GM19452 (cell line): ENCODE data around the gene DPF3.

Experiments
- ATAC-seq: cut with Tn5 transposase; IDR thresholded peaks from one replicate; pipeline ENCODE4 v1.9.1; 2021; ENCODE audit not compliant: unreplicated experiment

The DPF3 gene

DNA sequence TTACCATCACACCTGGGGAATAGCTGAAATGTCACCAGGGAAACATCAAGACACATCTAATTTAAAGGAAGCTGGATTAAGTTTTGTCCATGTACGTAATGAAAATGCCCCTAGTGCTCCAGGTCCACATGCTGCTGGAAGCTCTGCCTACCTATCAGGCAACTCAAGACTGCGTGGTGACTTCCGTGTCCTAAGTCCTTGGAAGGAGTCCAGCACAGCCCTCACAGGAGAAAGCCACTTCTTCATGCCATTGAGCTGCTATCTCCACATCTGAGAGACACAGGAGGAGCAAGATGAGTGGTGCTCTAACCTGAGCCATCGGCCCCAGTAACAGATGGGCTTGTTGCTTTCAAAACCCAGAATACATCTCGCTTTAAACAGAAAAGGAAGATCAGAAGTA is 316.4 kb downstream of the DPF3 start:
- ATAC-seq, result no peak

DNA sequence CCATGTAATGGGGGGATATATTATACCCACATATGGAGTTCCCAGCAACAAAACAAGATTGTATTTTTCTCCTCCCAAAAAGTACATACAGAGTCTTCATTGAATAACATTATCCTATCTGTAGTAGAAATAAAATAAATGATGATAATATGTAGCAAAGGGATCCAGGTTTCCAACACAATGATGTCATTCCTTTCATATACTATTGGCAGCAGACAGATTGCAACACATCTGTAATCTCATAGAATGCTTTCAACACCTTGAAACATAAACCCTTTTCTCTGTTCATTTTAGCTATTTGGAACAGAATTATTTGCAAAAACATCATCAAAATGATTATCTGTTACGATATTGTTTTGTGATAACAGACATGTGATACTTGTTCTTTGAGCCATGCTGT is 317.6 kb downstream of the DPF3 start:
- no peak for ATAC-seq

DNA sequence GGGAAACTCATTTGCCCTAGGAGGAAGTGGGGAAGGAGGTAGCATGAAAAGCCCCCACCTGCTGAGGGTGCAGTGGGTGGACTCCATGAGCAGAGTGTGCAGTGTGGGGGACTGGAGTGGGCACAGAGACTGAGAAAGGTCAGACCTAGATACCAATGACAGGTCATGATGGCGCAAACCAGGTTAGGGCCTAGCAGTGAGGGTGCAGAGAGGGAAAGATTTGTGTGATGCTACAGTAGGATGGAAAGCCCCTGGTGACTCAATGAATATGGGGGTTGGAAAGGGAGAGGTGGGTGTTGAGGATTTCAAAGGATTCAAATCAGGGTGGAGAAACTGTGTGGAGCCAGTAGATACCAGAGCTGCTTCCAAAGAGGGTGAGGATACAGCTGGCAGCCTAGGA is 319.2 kb downstream of the DPF3 start:
- no peak for ATAC-seq

DNA sequence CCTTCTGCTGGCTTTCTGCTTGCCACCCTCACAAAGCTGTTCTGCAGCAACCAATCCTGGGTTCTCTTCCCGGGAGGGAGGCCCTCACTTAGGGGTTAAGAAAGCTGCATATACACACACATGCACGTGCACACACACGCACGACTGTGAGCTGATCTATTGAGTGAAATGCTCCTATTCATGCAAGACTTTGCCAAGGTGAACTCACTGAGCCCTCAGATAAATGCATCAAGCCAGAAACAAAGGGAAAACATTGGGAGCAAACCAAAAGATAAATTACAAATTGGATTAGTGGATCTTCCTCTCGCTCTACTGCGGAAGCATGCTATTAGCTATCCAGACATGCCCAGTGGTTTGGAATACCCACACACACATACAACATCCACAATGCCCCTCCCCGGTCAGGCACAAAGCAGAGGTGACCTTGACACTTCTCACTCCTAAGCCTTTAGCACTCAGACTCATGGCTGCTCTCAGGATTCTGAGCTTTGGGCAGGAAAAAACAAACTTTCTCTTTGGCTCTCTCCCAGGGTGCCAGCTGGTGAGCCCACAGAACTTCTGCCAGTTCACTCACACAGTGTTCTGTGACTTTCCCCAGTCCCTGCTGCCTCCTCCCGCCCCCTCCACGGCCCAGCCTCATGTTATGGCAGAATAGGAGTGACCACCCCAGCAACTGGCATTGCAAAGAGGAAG is 320.0 kb downstream of the DPF3 start:
- no peak for ATAC-seq
